HepG2 (cell line): ENCODE results near the gene COMMD1.

Source experiments
- MTA3 ChIP-seq: sonication (generic); formaldehyde crosslinking; IDR thresholded peaks from 2 replicates; pipeline ENCODE4 v1.4.0; 2020; ENCODE audit warnings: missing genetic modification reagents
- POLR2AphosphoS5 ChIP-seq: IDR thresholded peaks from 2 replicates; pipeline ENCODE4 v1.6.1; 2012; ENCODE audit warnings: low read depth, low read length
- RFX5 ChIP-seq: IDR thresholded peaks from 2 replicates; pipeline ENCODE4 v1.6.1; 2011; ENCODE audit warnings: low read depth, low read length, improper control_type of control experiment
- SNAPC2 ChIP-seq: sonication (generic); formaldehyde crosslinking; IDR thresholded peaks from 2 replicates; pipeline ENCODE4 v1.8.1; 2022; ENCODE audit warnings: mild to moderate bottlenecking, missing genetic modification reagents
- TARDBP ChIP-seq: sonication (generic); formaldehyde crosslinking; IDR thresholded peaks from 2 replicates; pipeline ENCODE4 v1.8.0; 2022; ENCODE audit warnings: mild to moderate bottlenecking, missing genetic modification reagents
- ZNF33B ChIP-seq: sonication (generic); formaldehyde crosslinking; IDR thresholded peaks from 2 replicates; pipeline ENCODE4 v1.5.1; 2020; ENCODE audit warnings: mild to moderate bottlenecking, missing genetic modification reagents
- ZNF629 ChIP-seq: sonication (generic); formaldehyde crosslinking; conservative IDR thresholded peaks from 2 replicates; pipeline ENCODE4 v1.5.0; 2020; ENCODE audit warnings: missing genetic modification reagents
- TF ChIP-seq, protein P1 (sequence below): sonication (generic); formaldehyde crosslinking; IDR thresholded peaks from 2 replicates; pipeline ENCODE4 v1.5.0; 2020; ENCODE audit warnings: mild to moderate bottlenecking, missing genetic modification reagents, moderate library complexity
- TF ChIP-seq, protein P2 (sequence below): sonication (generic); formaldehyde crosslinking; IDR thresholded peaks from 2 replicates; pipeline ENCODE4 v1.4.0; 2020; ENCODE audit warnings: low read depth, missing genetic modification reagents
- TF ChIP-seq, protein P3 (sequence below): sonication (generic); formaldehyde crosslinking; IDR thresholded peaks from 2 replicates; pipeline ENCODE4 v1.8.1; 2023; ENCODE audit warnings: mild to moderate bottlenecking, moderate library complexity, missing genetic modification reagents
- TF ChIP-seq, protein P4 (sequence below): sonication (generic); formaldehyde crosslinking; IDR thresholded peaks from 2 replicates; pipeline ENCODE4 v1.4.0; 2020; ENCODE audit warnings: missing genetic modification reagents
- TF ChIP-seq, protein P5 (sequence below): sonication (generic); formaldehyde crosslinking; IDR thresholded peaks from 2 replicates; pipeline ENCODE4 v1.5.0; 2020; ENCODE audit warnings: missing genetic modification reagents

DNA sequence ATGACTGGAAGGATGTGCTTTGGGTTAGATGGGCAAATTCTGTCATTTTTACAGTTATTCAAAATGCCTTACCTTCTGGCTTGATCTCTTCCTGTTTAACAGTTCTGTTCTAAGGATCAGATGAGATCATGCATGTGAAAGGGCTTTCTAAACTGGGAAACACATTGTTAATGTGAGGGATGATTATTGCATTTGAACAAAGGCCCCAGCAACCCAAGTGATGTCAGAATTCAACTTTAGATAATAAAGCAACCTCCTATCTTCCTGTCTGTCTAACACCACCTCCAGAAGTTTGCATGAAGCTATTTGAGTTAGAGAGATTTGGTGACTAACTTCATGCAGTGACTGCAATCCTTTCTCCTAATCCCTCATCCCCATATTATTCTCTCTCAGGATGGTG lies 212.7 kb downstream of the COMMD1 start:
- TF ChIP-seq, protein P1, sequence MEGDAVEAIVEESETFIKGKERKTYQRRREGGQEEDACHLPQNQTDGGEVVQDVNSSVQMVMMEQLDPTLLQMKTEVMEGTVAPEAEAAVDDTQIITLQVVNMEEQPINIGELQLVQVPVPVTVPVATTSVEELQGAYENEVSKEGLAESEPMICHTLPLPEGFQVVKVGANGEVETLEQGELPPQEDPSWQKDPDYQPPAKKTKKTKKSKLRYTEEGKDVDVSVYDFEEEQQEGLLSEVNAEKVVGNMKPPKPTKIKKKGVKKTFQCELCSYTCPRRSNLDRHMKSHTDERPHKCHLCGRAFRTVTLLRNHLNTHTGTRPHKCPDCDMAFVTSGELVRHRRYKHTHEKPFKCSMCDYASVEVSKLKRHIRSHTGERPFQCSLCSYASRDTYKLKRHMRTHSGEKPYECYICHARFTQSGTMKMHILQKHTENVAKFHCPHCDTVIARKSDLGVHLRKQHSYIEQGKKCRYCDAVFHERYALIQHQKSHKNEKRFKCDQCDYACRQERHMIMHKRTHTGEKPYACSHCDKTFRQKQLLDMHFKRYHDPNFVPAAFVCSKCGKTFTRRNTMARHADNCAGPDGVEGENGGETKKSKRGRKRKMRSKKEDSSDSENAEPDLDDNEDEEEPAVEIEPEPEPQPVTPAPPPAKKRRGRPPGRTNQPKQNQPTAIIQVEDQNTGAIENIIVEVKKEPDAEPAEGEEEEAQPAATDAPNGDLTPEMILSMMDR (CRISPR knock-in tag) = no peak
- TF ChIP-seq ZNF629 (CRISPR knock-in tag) (no peak), ZNF33B (CRISPR knock-in tag) (no peak), POLR2AphosphoS5 (no peak), SNAPC2 (CRISPR knock-in tag) (no peak), MTA3 (CRISPR knock-in tag) (no peak), RFX5 (no peak), TARDBP (CRISPR knock-in tag) (no peak)
- TF ChIP-seq, protein P2, sequence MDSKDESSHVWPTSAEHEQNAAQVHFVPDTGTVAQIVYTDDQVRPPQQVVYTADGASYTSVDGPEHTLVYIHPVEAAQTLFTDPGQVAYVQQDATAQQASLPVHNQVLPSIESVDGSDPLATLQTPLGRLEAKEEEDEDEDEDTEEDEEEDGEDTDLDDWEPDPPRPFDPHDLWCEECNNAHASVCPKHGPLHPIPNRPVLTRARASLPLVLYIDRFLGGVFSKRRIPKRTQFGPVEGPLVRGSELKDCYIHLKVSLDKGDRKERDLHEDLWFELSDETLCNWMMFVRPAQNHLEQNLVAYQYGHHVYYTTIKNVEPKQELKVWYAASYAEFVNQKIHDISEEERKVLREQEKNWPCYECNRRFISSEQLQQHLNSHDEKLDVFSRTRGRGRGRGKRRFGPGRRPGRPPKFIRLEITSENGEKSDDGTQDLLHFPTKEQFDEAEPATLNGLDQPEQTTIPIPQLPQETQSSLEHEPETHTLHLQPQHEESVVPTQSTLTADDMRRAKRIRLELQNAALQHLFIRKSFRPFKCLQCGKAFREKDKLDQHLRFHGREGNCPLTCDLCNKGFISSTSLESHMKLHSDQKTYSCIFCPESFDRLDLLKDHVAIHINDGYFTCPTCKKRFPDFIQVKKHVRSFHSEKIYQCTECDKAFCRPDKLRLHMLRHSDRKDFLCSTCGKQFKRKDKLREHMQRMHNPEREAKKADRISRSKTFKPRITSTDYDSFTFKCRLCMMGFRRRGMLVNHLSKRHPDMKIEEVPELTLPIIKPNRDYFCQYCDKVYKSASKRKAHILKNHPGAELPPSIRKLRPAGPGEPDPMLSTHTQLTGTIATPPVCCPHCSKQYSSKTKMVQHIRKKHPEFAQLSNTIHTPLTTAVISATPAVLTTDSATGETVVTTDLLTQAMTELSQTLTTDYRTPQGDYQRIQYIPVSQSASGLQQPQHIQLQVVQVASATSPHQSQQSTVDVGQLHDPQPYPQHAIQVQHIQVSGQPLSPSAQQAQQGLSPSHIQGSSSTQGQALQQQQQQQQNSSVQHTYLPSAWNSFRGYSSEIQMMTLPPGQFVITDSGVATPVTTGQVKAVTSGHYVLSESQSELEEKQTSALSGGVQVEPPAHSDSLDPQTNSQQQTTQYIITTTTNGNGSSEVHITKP (CRISPR knock-in tag) = no peak
- TF ChIP-seq, protein P3, sequence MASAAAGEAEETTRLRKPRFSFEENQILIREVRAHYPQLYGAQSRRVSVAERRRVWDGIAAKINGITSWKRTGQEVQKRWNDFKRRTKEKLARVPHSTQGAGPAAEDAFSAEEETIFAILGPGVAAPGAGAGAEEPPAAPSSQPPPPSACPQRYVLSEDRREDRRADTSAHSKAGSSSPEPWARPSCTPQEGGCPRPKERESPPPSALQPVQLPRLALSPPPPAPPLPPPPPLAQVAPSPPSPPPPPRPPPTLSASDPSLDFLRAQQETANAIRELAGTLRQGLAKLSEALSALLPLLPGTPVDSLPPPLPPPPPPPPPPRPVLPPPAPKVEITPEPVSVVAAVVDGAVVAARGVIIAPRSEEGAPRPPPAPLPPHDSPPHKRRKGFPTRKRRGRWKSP = no peak
- TF ChIP-seq, protein P4, sequence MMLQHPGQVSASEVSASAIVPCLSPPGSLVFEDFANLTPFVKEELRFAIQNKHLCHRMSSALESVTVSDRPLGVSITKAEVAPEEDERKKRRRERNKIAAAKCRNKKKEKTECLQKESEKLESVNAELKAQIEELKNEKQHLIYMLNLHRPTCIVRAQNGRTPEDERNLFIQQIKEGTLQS (CRISPR knock-in tag) = no peak
- TF ChIP-seq, protein P5, sequence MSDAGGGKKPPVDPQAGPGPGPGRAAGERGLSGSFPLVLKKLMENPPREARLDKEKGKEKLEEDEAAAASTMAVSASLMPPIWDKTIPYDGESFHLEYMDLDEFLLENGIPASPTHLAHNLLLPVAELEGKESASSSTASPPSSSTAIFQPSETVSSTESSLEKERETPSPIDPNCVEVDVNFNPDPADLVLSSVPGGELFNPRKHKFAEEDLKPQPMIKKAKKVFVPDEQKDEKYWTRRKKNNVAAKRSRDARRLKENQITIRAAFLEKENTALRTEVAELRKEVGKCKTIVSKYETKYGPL (CRISPR knock-in tag) = no peak
